ENCODE measurements around the gene RASA3. TPM values are rescaled to one million over a fixed set of nuclear protein-coding genes. Genes with fewer than 3 reads are reported as not detected.
A peak's percentile ranks its signal among the peaks of the same experiment; 100 is the strongest.

Gene RASA3
- total RNA-seq, 2 donors from 2014 or later: 8.6 to 12.5 TPM

DNA sequence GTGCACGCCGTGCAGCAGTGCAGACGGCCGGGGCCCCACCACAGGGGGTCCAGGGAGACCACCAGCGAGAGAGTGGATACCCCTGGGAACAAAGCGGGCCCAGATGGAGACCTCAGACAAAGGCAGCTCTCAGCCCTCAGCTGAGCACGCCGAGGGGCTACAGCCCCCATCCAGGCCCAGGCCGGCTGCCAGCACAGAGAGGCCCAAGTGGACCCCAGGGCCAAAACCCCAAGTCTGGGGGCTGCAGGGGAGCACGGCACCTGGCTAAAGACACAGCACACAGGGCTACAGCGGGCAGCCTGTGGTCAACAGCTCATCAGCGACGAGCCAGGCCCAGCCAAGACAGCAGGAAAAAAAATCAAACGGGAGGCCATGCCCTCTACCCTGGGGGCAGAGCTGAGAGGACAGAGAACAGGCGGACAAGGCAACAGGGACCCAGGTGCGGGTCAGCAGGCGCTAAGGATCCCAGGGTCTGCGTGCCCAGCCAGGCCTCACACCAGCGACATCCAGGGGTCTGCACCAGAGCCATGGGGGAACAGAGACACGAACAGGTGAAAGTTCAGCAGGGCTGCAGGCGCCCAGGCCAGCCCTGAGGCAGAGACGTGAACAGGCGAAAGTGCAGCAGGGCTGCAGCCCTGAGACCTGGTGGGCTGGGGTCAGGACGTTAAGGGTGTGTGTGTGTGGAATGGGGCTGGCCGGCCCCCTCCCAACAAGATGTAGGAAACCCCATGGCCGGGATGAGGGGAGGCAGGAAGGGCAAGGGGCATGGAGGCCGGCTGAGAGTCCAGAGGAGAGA lies 34.3 kb downstream of the RASA3 start:
- no peak for DNase-seq (ENCODE audit: low spot score)
- WGBS: 91% methylated on average over 27 of the region's 27 CpGs
- intact Hi-C loops (cut with DNase I): no loop called here
- TF ChIP-seq, protein P1, sequence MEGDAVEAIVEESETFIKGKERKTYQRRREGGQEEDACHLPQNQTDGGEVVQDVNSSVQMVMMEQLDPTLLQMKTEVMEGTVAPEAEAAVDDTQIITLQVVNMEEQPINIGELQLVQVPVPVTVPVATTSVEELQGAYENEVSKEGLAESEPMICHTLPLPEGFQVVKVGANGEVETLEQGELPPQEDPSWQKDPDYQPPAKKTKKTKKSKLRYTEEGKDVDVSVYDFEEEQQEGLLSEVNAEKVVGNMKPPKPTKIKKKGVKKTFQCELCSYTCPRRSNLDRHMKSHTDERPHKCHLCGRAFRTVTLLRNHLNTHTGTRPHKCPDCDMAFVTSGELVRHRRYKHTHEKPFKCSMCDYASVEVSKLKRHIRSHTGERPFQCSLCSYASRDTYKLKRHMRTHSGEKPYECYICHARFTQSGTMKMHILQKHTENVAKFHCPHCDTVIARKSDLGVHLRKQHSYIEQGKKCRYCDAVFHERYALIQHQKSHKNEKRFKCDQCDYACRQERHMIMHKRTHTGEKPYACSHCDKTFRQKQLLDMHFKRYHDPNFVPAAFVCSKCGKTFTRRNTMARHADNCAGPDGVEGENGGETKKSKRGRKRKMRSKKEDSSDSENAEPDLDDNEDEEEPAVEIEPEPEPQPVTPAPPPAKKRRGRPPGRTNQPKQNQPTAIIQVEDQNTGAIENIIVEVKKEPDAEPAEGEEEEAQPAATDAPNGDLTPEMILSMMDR (IDR thresholded peaks at IDR 0.05): no peak
- TF ChIP-seq POLR2A (IDR thresholded peaks at IDR 0.05): no peak
- no peak for TF ChIP-seq POLR2AphosphoS5 (IDR thresholded peaks at IDR 0.05)
- Histone ChIP-seq H3K9me3 (no peaks in the 10 kb centered on the region), H3K27me3 (replicated peaks; ENCODE audit: insufficient read depth) (no peaks in the 10 kb centered on the region), H3K4me1 (replicated peaks) (no peaks in the 10 kb centered on the region), H3K4me3 (no peak overlapping the region), H3K27ac (peak overlapping the region; percentile 34 to 41), H3K36me3 (no peaks in the 10 kb centered on the region)

DNA sequence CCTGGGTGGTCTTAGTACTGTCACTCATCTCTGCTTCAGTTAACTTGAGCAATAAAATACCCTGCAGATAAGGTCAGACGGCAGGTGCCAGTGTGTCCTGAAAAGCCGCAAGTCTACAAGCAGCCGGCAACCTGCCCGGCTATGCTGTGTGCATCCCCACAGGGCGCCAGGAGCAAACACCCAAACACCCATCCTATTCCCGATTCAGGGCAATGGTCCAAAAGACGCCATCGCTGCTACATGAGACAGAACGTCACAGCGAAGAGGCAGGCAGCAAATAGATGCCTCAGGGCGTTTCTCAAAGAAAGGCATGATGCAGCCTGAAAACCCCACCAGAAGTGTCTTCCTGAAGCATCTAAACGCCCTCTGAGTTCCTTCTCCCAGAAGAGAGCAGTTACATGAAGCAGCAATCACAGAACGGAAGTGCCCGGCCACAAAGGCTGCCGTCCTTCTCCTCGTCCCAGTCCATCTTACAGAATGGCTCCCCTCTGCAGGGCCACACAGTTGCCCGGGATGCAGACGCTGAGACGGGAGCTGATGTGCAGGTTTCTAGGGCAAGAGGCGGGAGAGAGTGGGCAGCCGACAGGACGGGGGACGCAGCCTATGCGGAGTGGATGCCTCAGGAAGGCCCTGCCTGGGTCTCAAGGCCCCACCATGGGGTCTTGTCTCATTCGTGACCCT lies 35.1 kb downstream of the RASA3 start:
- TF ChIP-seq POLR2AphosphoS5 (IDR thresholded peaks at IDR 0.05) (no peak), POLR2A (IDR thresholded peaks at IDR 0.05) (no peak)
- TF ChIP-seq, protein P1 (IDR thresholded peaks at IDR 0.05): no peak
- H3K9me3 ChIP-seq: no peaks in the 10 kb centered on the region
- no peak overlapping the region for H3K27ac ChIP-seq
- intact Hi-C loops (cut with DNase I): no loop called here
- no peaks in the 10 kb centered on the region for H3K27me3 ChIP-seq (replicated peaks; ENCODE audit: insufficient read depth)
- H3K4me3 ChIP-seq: no peak overlapping the region
- no peak for DNase-seq (ENCODE audit: low spot score)
- no peaks in the 10 kb centered on the region for H3K36me3 ChIP-seq
- H3K4me1 ChIP-seq (replicated peaks): no peaks in the 10 kb centered on the region
- 59% methylated on average over 25 of the region's 25 CpGs for WGBS

DNA sequence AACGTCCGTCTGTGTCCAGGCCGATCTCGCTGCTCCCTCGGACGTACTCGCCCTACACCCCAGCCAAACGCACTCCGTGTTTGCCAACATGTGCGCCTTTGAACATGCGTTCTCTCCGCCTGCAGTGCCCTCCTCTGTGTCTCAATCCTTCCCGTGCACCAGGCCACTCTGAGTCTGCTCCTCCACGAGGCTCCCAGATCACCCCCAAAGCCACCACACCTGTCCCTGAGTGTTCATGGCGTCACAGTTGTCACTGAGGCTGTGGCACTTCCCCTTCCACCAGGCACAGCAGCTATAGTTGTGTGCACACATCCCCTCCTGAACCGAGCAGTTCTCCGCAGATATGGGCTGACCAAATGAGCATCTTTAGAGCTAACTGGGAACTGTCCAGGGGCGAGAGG lies 35.6 kb downstream of the RASA3 start:
- H3K27ac ChIP-seq: no peak overlapping the region
- no peak overlapping the region for H3K4me3 ChIP-seq
- 84% methylated on average over 18 of the region's 18 CpGs for WGBS
- H3K9me3 ChIP-seq: no peaks in the 10 kb centered on the region
- H3K27me3 ChIP-seq (replicated peaks; ENCODE audit: insufficient read depth): no peaks in the 10 kb centered on the region
- no peak for DNase-seq (ENCODE audit: low spot score)
- intact Hi-C loops (cut with DNase I): no loop called here
- no peak for TF ChIP-seq POLR2A (IDR thresholded peaks at IDR 0.05)
- no peaks in the 10 kb centered on the region for H3K4me1 ChIP-seq (replicated peaks)
- H3K36me3 ChIP-seq: no peaks in the 10 kb centered on the region

DNA sequence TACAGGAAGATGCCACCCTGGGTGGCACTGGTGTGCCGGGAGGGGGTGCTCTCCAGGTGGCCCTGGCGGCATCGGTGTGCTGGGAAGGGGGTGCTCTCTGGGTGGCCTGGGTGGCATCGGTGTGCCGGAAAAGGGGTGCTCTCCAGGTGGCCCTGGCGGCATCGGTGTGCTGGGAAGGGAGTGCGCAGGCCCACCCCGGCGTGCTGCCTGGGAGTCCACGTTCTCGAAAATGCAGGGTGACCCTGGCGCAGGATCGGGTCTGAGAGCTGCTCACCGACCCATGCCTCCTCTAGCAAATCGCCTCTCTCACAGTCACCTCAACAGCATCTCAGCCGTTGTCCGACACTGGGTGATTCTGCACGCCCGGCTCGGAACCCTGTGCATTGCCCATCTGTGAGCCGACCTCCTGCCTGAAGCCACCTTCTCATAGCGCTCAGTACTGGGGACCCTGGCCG lies 36.4 kb downstream of the RASA3 start:
- no peaks in the 10 kb centered on the region for H3K9me3 ChIP-seq
- no peak for DNase-seq (ENCODE audit: low spot score)
- H3K27ac ChIP-seq: no peak overlapping the region
- WGBS: 90% methylated on average over 24 of the region's 24 CpGs
- no peaks in the 10 kb centered on the region for H3K36me3 ChIP-seq
- no peaks in the 10 kb centered on the region for H3K27me3 ChIP-seq (replicated peaks; ENCODE audit: insufficient read depth)
- no peak overlapping the region for H3K4me3 ChIP-seq
- TF ChIP-seq POLR2A (IDR thresholded peaks at IDR 0.05): no peak
- TF ChIP-seq POLR2AphosphoS5 (IDR thresholded peaks at IDR 0.05): no peak
- TF ChIP-seq, protein P1 (IDR thresholded peaks at IDR 0.05): no peak
- H3K4me1 ChIP-seq (replicated peaks): no peaks in the 10 kb centered on the region
- intact Hi-C loops (cut with DNase I): no loop called here

DNA sequence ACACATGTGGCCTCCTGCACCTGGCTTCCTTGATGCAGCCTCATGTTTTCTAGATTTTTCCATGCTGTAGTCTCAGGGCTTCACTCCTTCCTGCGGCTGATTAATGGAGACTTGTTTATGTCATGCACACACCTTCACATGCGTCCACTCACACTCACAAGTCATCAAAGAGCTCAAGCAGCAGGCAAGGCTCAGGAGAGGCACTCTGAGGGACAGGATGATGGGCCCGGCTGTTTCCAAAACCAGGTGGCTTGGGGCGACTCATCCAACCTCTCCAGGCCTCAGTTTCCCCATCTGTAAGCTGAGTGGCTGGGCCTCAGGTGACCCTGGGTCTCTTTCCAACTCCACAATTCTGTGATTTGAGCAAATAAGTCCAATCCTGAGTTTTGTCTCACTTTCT lies 36.9 kb downstream of the RASA3 start:
- no peaks in the 10 kb centered on the region for H3K4me1 ChIP-seq (replicated peaks)
- no peak overlapping the region for H3K27ac ChIP-seq
- intact Hi-C loops (cut with DNase I): no loop called here
- no peaks in the 10 kb centered on the region for H3K9me3 ChIP-seq
- WGBS: 98% methylated on average over 4 of the region's 4 CpGs
- no peak for DNase-seq (ENCODE audit: low spot score)
- H3K36me3 ChIP-seq: no peaks in the 10 kb centered on the region
- TF ChIP-seq POLR2AphosphoS5 (IDR thresholded peaks at IDR 0.05): no peak
- no peak for TF ChIP-seq POLR2A (IDR thresholded peaks at IDR 0.05)
- H3K4me3 ChIP-seq: no peak overlapping the region
- no peaks in the 10 kb centered on the region for H3K27me3 ChIP-seq (replicated peaks; ENCODE audit: insufficient read depth)
